ENCODE measurements around the gene IFT81.
A peak's percentile ranks its signal among the peaks of the same experiment; 100 is the strongest.
"Not testable (repeated sequence)": the region's sequence is repeated elsewhere in the genome, so short reads cannot be mapped to it uniquely, and the experiment has no call there.

Gene IFT81

DNA sequence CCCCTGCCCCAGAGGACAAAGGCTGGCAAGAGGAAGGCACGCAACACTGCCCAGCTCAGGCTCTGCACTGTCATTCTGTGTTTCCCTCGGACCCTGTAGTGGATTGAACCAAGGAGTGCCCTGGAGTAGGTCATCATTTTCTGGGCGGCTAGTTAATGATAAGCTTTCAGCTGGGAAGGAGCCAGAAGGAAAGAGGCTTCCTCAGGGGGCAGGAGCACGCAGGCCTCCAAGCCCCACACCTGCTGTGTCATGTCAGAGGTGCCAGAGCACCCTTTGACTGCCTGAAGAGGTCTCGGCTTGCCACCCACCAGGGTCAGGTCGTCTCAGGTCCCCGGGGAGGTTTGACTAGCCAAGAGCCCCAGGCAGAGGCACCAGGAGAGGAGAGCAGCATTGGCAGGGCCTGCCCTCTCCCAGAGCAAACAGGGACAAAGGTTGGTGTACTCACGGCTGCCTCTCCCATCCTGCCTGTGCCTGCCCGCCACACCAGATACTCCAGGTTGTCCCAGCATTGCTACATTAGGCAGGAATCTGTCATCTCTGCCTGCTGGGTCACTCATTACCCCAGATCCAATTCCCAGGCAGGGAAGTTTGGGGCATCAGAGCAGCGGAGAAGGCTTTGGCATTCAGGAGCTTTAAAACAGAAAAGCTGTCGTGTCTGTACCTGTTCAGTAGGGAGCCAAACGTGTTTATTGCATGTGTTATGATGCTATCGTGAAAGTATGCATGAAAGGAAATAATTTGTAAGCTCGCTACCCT is 123.4 kb downstream of the IFT81 start:
- peak overlapping the region; percentile 8 to 20 for H3K4me3 ChIP-seq (ENCODE audit: low read length in 2 of 2)
- H3K9ac ChIP-seq (ENCODE audit: low read length in 2 of 2): peak overlapping the region in 1 of 2 donors; percentile 29
- H3K27ac ChIP-seq (ENCODE audit: low read length): peak overlapping the region; percentile 62
- H3K9me3 ChIP-seq (ENCODE audit: control insufficient read depth in 2 of 2, low read length in 2 of 2): peaks cover 0 to 5% of the 10 kb centered on the region in 2 donors
- H3K27me3 ChIP-seq (ENCODE audit: control insufficient read depth in 1 of 2, insufficient read depth in 2 of 2, low read length in 2 of 2): no peaks in the 10 kb centered on the region
- peaks cover 4 to 7% of the 10 kb centered on the region in 2 donors for H3K36me3 ChIP-seq (ENCODE audit: control insufficient read depth in 2 of 2, insufficient read depth in 2 of 2, low read length in 2 of 2)
- peaks cover 40% of the 10 kb centered on the region for H3K4me1 ChIP-seq (ENCODE audit: control insufficient read depth, insufficient read depth, low read length)

DNA sequence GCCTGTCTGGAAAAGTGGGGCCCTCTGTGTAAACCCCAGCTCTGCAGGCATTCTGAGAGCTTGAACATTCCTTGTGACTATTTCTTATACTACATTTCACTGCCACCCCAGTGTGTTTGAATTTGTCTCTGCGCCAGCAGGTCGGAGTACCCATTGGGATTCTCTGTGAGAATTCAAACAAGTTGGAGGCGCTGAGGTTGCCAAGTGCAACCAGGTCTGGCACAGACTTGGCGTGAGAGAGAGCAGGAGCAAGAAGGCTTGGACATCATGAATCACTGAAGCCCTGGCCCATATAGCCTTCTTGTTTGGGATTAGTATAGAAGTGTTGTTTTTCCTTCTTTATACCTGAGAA is 123.9 kb downstream of the IFT81 start:
- no peaks in the 10 kb centered on the region for H3K27me3 ChIP-seq (ENCODE audit: control insufficient read depth in 1 of 2, insufficient read depth in 2 of 2, low read length in 2 of 2)
- H3K27ac ChIP-seq (ENCODE audit: low read length): peak overlapping the region; percentile 62
- H3K9ac ChIP-seq (ENCODE audit: low read length in 2 of 2): peak overlapping the region in 1 of 2 donors; percentile 29
- H3K9me3 ChIP-seq (ENCODE audit: control insufficient read depth in 2 of 2, low read length in 2 of 2): peaks cover 0 to 5% of the 10 kb centered on the region in 2 donors
- H3K36me3 ChIP-seq (ENCODE audit: control insufficient read depth in 2 of 2, insufficient read depth in 2 of 2, low read length in 2 of 2): peaks cover 4 to 5% of the 10 kb centered on the region in 2 donors
- H3K4me3 ChIP-seq (ENCODE audit: low read length in 2 of 2): no peak overlapping the region
- H3K4me1 ChIP-seq (ENCODE audit: control insufficient read depth, insufficient read depth, low read length): peaks cover 40% of the 10 kb centered on the region

DNA sequence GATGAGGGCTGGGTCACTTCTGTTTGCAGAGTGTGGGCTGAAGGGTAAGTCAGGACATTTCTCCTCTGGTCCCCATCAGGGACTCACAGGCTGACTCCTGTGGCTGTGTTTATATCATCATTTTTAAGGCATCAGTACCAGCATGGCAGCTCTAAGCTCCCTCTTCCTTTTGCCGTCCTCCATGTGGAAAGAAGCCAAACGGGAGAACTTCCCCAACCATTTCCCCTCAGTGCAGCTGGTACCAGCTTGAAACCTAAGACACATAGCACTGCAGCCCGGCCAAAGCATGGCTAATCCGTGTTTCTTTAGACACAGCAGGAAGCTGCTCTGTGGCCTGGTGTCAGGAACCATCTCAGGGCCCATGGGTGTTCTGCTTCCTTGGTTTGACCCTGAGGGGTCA is 124.9 kb downstream of the IFT81 start:
- H3K4me3 ChIP-seq (ENCODE audit: low read length in 2 of 2): no peak overlapping the region
- peak overlapping the region; percentile 53 for H3K27ac ChIP-seq (ENCODE audit: low read length)
- no peaks in the 10 kb centered on the region for H3K27me3 ChIP-seq (ENCODE audit: control insufficient read depth in 1 of 2, insufficient read depth in 2 of 2, low read length in 2 of 2)
- no peak overlapping the region for H3K9ac ChIP-seq (ENCODE audit: low read length in 2 of 2)
- H3K9me3 ChIP-seq (ENCODE audit: control insufficient read depth in 2 of 2, low read length in 2 of 2): peaks cover 0 to 5% of the 10 kb centered on the region in 2 donors
- H3K4me1 ChIP-seq (ENCODE audit: control insufficient read depth, insufficient read depth, low read length): peaks cover 40% of the 10 kb centered on the region
- H3K36me3 ChIP-seq (ENCODE audit: control insufficient read depth in 2 of 2, insufficient read depth in 2 of 2, low read length in 2 of 2): peaks cover 0 to 3% of the 10 kb centered on the region in 2 donors

DNA sequence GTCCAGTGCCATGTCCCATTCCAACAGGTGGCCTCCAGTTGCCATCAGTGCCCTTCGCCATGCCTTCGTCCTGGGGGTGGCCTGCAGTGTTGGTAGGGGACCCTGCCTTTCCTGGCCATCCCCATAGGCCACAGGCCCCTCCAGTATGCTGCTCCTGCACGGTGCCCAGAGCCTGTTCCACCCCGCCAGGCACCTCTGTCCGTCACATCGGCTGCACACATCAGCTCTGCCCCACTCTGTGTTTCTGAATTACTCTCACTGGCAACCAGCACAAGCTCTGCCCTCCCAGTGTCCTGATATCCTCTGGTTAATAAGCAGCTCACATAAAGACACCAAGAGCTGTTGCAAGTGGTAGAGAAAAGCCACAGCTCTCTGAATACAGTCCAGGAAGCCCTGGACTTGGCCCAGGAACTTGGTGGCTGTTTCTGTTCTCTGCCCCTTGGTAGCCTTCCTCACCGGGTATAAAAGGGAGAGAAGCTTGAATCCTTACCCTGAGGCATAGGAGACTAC is 125.6 kb downstream of the IFT81 start:
- peaks cover 40% of the 10 kb centered on the region for H3K4me1 ChIP-seq (ENCODE audit: control insufficient read depth, insufficient read depth, low read length)
- no peaks in the 10 kb centered on the region for H3K27me3 ChIP-seq (ENCODE audit: control insufficient read depth in 1 of 2, insufficient read depth in 2 of 2, low read length in 2 of 2)
- peaks cover 0 to 3% of the 10 kb centered on the region in 2 donors for H3K36me3 ChIP-seq (ENCODE audit: control insufficient read depth in 2 of 2, insufficient read depth in 2 of 2, low read length in 2 of 2)
- H3K9ac ChIP-seq (ENCODE audit: low read length in 2 of 2): peak overlapping the region in 1 of 2 donors; percentile 21
- H3K4me3 ChIP-seq (ENCODE audit: low read length in 2 of 2): no peak overlapping the region
- H3K27ac ChIP-seq (ENCODE audit: low read length): peak overlapping the region; percentile 53
- H3K9me3 ChIP-seq (ENCODE audit: control insufficient read depth in 2 of 2, low read length in 2 of 2): peaks cover 0 to 5% of the 10 kb centered on the region in 2 donors

DNA sequence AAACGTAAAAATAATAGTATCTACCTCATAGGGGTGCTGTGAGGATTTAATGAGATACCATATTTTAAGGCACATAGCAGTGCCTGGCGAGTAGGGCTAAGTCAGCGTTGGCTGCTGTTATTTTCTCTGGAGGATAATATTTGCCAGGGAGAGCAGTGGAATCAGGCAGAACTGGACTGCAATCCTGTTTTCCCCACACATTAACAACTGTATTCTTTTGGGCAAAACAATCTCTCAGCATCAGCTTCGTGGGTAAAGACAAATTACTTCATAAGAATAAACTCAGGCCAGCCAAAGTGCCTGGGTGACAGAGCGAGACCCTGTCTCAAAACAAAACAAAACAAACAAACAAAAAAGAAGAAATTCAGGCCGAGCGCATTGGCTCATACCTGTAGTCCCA is 127.2 kb downstream of the IFT81 start:
- H3K9ac ChIP-seq (ENCODE audit: low read length in 2 of 2): no peak overlapping the region
- H3K36me3 ChIP-seq (ENCODE audit: control insufficient read depth in 2 of 2, insufficient read depth in 2 of 2, low read length in 2 of 2): no peaks in the 10 kb centered on the region
- peaks cover 36% of the 10 kb centered on the region for H3K4me1 ChIP-seq (ENCODE audit: control insufficient read depth, insufficient read depth, low read length)
- H3K4me3 ChIP-seq (ENCODE audit: low read length in 2 of 2): no peak overlapping the region
- no peaks in the 10 kb centered on the region for H3K9me3 ChIP-seq (ENCODE audit: control insufficient read depth in 2 of 2, low read length in 2 of 2)
- no peak overlapping the region for H3K27ac ChIP-seq (ENCODE audit: low read length)
- H3K27me3 ChIP-seq (ENCODE audit: control insufficient read depth in 1 of 2, insufficient read depth in 2 of 2, low read length in 2 of 2): no peaks in the 10 kb centered on the region

DNA sequence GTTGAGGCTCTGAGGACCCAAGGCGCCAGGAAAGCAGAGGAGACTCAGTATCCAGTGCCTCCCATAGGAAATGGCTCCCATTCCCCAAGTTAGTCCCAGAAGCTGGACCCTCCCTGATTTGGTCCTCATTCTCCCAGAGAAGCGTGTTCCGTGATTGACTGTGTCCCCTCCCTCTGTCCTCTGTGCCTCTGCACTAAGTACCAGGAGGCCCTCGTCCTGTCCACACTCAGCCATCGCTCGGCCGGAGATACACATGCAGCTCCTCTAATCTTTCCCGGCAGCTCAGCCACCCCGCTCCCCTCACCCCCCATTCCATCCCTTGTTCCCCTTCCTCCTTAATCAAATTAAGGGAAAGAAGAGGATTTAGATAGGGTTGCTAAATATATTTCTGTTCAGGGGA is 128.6 kb downstream of the IFT81 start:
- no peak overlapping the region for H3K9ac ChIP-seq (ENCODE audit: low read length in 2 of 2)
- no peaks in the 10 kb centered on the region for H3K36me3 ChIP-seq (ENCODE audit: control insufficient read depth in 2 of 2, insufficient read depth in 2 of 2, low read length in 2 of 2)
- no peak overlapping the region for H3K4me3 ChIP-seq (ENCODE audit: low read length in 2 of 2)
- no peaks in the 10 kb centered on the region for H3K9me3 ChIP-seq (ENCODE audit: control insufficient read depth in 2 of 2, low read length in 2 of 2)
- no peak overlapping the region for H3K27ac ChIP-seq (ENCODE audit: low read length)
- peaks cover 23% of the 10 kb centered on the region for H3K4me1 ChIP-seq (ENCODE audit: control insufficient read depth, insufficient read depth, low read length)
- no peaks in the 10 kb centered on the region for H3K27me3 ChIP-seq (ENCODE audit: control insufficient read depth in 1 of 2, insufficient read depth in 2 of 2, low read length in 2 of 2)

DNA sequence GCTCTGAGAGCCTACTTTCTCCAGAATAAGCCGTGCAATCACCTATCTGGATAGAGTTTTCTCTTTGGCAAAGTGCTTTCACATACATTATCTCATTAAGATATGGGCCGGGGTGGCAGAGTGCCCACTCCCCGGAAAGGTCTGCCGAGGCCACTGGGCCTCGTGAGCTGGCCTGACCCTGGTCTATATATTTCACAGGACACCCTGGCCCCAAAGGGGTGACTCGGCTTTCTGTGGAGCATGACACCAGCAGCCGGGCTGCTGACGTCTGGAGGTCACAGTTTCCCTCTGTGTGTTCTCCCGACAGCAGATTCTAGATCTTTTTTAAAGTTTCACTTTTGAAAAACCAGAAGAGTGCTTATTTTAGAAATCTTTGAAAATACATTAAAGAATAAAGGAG is 129.0 kb downstream of the IFT81 start:
- H3K4me3 ChIP-seq (ENCODE audit: low read length in 2 of 2): no peak overlapping the region
- no peak overlapping the region for H3K27ac ChIP-seq (ENCODE audit: low read length)
- peaks cover 20% of the 10 kb centered on the region for H3K4me1 ChIP-seq (ENCODE audit: control insufficient read depth, insufficient read depth, low read length)
- H3K9ac ChIP-seq (ENCODE audit: low read length in 2 of 2): no peak overlapping the region
- H3K36me3 ChIP-seq (ENCODE audit: control insufficient read depth in 2 of 2, insufficient read depth in 2 of 2, low read length in 2 of 2): no peaks in the 10 kb centered on the region
- H3K9me3 ChIP-seq (ENCODE audit: control insufficient read depth in 2 of 2, low read length in 2 of 2): no peaks in the 10 kb centered on the region
- no peaks in the 10 kb centered on the region for H3K27me3 ChIP-seq (ENCODE audit: control insufficient read depth in 1 of 2, insufficient read depth in 2 of 2, low read length in 2 of 2)

DNA sequence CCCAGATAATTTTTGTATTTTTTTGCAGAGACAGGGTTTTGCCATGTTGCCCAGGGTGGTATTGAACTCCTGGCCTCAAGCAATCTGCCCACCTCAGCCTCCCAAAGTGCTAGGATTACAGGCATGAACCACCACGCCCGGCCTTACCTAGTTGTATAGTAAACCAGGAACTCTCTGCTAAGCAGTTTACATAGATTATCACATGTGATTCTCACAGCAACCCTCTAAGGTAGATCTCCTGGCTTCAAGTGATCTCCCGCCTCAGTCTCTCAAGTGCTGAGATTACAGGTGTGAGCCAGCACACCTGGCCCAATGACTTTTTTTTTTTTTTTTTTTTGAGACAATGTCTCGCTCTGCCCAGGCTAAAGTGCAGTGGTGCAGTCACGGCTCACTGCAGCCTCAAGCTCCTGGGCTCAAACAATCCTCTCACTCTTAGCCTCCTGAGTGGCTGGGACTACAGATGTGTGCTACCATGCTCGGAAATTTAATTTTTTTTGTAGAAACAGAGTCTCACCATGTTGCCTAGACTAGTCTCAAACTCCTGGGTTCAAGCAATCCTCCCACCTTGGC is 130.9 kb downstream of the IFT81 start:
- no peaks in the 10 kb centered on the region for H3K27me3 ChIP-seq (ENCODE audit: control insufficient read depth in 1 of 2, insufficient read depth in 2 of 2, low read length in 2 of 2)
- no peaks in the 10 kb centered on the region for H3K9me3 ChIP-seq (ENCODE audit: control insufficient read depth in 2 of 2, low read length in 2 of 2)
- H3K4me3 ChIP-seq (ENCODE audit: low read length in 2 of 2): no peak overlapping the region
- H3K4me1 ChIP-seq (ENCODE audit: control insufficient read depth, insufficient read depth, low read length): peaks cover 6% of the 10 kb centered on the region
- H3K9ac ChIP-seq (ENCODE audit: low read length in 2 of 2): no peak overlapping the region
- H3K27ac ChIP-seq (ENCODE audit: low read length): no peak overlapping the region
- H3K36me3 ChIP-seq (ENCODE audit: control insufficient read depth in 2 of 2, insufficient read depth in 2 of 2, low read length in 2 of 2): no peaks in the 10 kb centered on the region

DNA sequence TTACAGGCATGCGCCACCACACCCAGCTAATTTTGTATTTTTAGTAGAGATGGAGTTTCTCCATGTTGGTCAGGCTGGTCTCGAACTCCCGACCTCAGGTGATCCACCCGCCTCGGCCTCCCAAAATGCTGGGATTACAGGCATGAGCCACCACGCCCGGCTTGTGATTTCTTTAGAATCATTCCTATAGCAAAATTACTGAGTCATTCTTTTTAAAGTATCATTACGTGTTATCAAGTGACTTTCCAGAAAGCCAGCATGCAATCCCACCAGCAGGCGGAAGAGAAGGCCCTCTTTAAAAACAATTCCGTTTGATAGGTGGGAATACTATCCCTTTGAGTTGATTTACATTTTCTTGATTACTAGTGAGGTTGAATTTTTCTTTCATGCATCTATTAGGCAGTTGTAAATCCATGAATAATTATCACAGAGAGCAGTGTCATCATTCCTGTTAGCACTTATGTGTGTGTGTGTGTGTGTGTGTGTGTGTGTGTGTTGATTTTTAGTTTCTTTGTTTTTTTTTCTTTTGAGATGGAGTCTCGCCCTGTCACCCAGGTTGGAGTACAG is 131.8 kb downstream of the IFT81 start:
- H3K36me3 ChIP-seq (ENCODE audit: control insufficient read depth in 2 of 2, insufficient read depth in 2 of 2, low read length in 2 of 2); H3K9ac ChIP-seq (ENCODE audit: low read length in 2 of 2); H3K27ac ChIP-seq (ENCODE audit: low read length); H3K9me3 ChIP-seq (ENCODE audit: control insufficient read depth in 2 of 2, low read length in 2 of 2); H3K4me3 ChIP-seq (ENCODE audit: low read length in 2 of 2); H3K4me1 ChIP-seq (ENCODE audit: control insufficient read depth, insufficient read depth, low read length); H3K27me3 ChIP-seq (ENCODE audit: control insufficient read depth in 1 of 2, insufficient read depth in 2 of 2, low read length in 2 of 2): not testable (repeated sequence)

DNA sequence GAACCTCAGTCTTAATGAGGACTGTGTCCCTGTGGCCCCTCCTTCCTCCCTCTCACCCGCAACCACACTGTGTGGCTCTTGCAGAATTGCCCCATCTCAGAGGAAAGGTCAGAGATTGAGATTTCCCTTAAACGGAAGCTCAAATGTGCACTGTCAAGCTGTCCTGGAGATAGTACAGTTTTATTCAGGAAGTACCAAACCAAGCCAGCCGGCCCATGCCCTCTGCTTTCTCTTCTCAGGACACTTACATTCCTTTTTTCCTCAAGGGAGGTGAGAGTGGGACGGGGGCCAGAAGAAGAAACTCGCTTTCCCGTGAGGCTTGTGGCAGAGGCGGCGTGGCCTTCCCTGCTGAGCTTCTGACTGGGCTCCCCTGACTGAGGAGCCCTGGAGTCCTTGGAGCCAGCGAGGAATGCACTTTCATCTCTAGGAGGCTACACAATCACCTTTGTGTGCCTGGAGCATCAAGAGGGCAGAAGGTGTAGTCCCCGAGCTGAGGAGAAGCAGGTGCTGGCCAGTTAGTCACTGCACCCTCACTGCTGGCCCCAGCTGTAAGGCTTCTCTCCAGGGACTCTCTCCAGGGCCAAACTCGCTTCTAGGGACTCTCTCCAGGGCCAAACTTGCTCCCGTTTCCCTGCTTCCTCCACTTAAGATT is 132.7 kb downstream of the IFT81 start:
- Histone ChIP-seq H3K36me3 (ENCODE audit: control insufficient read depth in 2 of 2, insufficient read depth in 2 of 2, low read length in 2 of 2) (no peaks in the 10 kb centered on the region), H3K9me3 (ENCODE audit: control insufficient read depth in 2 of 2, low read length in 2 of 2) (no peaks in the 10 kb centered on the region), H3K4me1 (ENCODE audit: control insufficient read depth, insufficient read depth, low read length) (peaks cover 2% of the 10 kb centered on the region), H3K27me3 (ENCODE audit: control insufficient read depth in 1 of 2, insufficient read depth in 2 of 2, low read length in 2 of 2) (no peaks in the 10 kb centered on the region), H3K27ac (ENCODE audit: low read length) (peak overlapping the region; percentile 11), H3K9ac (ENCODE audit: low read length in 2 of 2) (no peak overlapping the region), H3K4me3 (ENCODE audit: low read length in 2 of 2) (no peak overlapping the region)
